ENCODE measurements around the gene SEC24D.

DNA sequence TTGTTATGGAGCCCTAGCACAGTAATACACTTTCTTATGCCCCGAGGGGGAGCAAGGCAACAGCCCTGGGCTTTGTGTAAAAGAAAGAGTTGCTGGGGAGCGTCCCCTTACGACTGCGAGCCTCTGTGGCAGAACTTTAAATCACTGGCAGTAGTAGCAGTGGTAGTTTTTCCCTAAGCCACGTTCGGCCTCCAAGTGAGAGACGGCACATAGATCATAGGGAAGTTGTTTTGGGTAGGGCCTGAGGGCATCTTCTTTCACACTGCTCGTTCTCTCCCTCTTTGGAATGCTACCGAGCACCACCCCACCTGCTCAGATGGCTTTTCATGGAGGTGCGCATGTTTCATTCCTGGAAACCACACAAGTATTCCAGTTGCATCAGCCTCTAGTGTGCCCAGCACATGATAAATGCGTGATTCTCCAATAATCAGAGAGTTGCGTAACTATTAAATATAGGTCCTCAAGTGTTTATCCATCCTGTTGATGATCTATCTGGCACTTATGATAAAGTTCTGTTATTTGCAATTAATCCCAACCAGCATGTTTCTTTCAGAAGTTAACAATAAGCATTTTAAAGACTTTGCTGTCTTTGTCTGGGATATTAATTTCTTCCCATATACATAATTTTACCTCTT, 45.7 kb upstream of the SEC24D start:
- TF ChIP-seq POLR2A (IDR thresholded peaks at IDR 0.05), result no peak
- no peak for TF ChIP-seq CTCF (IDR thresholded peaks at IDR 0.05)
- TF ChIP-seq EP300 (IDR thresholded peaks at IDR 0.05; ENCODE audit: low read depth), result no peak

All from transverse colon (tissue), 3 donors.